Renal cortex interstitium (tissue), 11 donors: ENCODE results near the gene CAV1. TPM values are rescaled to one million over a fixed set of nuclear protein-coding genes. Genes with fewer than 3 reads are reported as not detected.

Source experiments
- DNase-seq, 11 donors: peaks; one replicate each; pipeline ENCODE4 v3.0.0-alpha.2; 2013; ENCODE audit warnings: low read depth in 9 of 11, low spot score in 4 of 11; ENCODE audit errors: extremely low read depth in 1 of 11
- polyA plus RNA-seq, 3 donors: library from polyadenylated mRNA; unstranded; fragments of 120-200 nt; gene quantifications; one replicate each; pipeline ENCODE4 v1.2.1, GENCODE V29; 2013; ENCODE audit not compliant: insufficient read length in 3 of 3

CAV1 gene
- polyA plus RNA-seq, 3 donors = 22.9 to 30.6 (median 24.1) TPM

DNA sequence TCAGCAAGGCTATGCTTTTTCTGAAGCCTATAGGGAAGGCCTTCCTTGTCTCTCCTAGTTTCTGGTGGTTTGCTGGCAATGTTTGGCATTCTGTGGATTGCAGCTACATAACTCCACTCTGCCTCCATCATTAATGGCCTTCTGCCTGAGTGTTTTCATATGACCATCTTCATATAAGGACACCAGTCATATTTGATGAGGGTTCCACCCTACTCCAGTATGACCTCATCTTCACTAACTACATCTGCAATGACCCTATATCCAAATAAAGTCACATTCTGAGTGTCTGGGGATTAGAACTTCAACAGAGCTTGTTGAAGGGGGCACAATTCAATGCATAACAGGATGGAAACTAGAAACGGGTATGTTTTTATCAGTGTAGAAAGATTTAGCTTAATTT lies 22.1 kb downstream of the CAV1 start:
- DNase-seq = no peak

DNA sequence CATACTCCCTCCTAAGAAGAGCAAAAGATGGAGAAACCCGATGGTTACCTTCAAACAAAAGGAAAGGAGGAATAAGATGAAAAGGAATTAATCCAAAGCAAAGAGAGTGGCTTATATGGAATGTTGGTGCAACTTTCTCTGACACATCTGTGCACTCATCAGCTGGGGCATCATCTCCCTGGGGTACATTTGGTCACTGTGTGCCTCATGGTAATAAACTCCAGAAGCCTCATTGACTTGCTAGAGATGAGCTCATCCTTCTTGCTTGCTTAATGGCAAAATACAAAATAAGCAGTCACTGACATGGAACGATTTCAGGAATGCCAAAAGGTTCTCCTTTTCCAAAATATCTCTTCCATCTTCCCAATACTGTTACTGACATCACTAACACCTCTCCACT lies 22.5 kb downstream of the CAV1 start:
- no peak for DNase-seq

DNA sequence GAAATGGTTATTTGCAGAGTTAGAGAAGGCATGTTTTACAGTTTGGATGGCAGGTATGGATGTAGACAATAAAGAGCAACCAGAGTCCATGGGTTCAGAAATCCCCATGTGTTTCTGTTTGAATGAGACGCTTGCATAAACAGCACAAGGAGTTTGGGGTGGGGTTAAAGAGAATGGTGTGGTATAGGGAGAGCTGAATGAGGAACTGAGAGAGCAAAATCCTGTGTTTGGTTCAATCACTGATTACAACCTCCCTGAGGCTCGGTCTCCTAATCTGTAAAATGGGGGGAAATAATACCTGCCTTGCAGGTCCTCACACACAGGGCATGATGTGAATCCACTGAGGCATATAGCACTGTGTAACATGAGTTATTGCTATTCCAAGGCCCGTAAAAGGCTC lies 23.7 kb downstream of the CAV1 start:
- DNase-seq = no peak

DNA sequence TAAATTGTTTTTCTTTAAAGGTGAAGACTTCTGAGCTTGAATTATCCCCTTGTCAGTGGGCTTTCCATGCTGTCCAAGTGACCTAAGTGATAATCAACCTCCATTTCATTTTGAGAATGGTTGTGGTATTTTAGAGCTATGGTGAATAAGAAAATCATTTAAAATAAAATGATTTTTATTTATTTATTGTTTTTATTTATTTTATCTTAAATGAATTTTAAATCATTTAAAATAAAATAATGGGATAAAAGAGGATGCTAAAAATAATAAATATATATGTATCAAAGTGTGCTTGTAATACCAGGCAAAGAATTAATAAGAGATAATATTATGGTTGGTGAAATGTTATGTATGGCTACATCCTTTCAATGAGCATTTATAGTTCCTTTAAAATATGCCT lies 24.5 kb downstream of the CAV1 start:
- no peak for DNase-seq

DNA sequence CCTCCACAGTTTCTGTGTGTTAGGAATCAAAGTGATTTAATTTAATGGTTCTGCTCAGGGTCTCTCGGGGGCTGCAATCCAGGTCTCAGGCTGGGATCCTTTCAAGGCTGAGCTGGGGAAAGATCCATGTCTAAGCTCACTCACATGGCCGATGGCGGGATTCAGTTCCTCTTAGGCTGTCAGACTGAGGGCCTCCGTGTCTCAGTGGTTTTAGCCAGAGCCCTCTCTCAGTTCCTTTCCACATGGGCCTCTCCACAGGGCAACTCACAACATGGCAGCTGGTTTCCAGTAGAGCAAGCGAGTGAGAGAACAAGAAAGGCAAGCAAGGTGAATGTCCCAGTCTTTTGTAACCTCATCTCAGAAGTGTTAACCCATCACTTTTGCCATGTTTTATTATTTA lies 26.9 kb downstream of the CAV1 start:
- no peak for DNase-seq

DNA sequence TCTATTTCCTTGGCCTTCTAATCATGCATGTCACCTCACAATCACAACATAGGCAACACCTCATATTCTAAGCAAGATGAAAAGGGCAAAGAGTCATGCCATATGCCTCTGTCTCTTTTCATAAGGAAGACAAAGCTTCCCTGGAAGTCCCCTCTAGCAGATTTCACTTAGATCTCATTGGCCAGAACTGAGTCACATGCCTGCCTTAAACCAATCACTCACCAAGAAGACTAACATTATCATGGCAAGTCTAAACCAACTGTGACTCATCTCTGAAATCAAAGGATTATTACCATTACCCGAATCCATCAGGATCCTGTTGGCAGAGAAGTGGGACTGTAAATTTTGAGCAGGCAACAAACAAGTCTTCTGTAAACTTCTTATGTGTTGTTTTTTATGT lies 27.8 kb downstream of the CAV1 start:
- no peak for DNase-seq

DNA sequence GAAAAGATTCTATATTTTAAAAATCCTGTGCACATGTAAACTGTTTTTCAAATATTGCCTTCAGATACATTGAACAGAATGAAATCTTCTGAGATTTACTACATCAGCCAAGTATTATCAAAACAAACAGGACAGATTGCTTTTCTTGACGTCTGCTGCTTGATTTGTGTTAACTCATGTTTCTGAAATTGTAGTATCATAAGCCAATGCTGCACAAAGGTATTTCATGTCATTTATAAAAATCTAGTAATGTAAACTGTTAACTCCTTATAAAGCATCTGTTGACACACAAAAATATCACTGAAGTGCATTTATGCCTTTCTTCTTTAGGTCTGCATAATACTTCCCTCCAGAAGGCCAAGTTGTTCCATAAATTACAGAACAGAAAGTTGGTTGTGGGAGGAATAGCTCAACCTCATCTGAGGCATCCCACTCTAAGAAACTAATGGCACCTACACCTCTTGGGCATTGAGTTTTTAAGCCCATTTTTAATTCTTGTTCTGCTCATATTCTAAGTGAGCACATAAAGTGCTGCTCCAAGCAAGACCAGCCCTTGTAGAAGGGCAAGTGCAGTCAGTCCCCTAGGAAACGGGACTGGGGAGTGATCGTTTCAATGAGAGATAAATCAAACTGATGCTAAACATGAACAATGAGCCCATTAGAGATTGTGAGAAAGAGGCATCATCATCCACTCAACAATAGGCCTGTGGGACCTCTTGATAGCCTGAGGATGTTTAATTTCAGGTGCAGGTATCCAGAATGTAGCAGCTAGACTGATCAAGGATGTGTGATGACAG lies 28.5 kb downstream of the CAV1 start:
- no peak for DNase-seq

DNA sequence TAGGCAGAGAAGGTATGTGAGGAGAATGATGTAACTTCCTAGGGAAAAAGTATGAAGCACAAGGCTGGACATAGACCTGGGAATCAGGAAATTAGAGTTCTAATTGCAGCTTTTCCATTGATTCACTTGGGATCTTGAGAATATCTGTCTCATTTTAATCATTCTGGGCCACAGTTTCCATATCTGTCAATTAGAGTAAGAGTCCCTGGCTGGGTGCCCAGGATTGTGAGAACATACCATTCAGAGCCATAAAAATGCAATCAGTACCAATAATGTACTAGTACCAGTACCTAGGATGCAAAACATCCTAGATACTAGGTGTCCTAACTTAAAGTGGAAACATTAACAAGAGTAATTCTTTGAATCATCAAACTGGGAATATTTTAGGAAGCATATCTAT lies 29.6 kb downstream of the CAV1 start:
- no peak for DNase-seq

DNA sequence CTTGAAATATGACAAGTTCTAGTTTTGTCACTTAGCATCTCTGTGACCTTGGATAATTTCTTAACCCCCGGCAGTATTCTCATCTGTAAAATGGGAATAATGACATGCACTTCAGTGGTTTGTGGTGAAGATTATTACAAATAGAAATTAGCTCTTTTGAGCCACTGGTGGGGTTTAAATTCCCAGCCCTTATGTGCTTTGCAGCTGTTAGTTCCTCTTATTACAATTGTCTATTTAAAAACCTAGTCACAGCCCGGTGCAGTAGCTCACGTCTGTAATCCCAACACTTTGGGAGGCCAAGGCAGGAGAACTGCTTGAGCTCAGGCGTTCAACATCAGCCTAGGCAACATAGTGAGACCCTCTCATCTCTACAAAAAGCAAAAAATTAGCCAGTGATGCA lies 30.1 kb downstream of the CAV1 start:
- no peak for DNase-seq

DNA sequence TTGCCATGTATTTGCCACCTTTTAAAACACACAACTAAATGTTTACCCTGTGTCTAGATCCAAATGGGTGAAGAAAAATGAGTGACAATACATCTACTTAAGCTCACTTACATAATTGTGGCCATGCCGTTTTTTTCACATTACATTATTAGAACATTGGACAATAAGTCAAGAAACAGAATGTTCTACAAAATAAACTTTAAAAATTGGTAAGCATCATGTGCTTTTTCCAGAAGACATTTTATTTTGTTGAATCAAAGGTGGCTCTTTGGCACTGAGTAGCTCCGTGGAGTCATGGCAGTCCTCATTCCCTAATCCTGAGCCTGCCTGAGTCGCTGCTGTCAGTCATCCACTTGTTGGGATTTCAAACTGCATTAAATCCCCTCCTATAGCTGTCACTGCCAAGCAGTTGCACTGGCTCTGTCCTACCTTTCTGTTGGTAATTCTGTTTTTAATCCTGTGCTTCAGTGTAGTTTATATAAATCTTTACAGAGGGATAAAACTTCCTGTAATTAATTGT lies 32.3 kb downstream of the CAV1 start:
- no peak for DNase-seq

DNA sequence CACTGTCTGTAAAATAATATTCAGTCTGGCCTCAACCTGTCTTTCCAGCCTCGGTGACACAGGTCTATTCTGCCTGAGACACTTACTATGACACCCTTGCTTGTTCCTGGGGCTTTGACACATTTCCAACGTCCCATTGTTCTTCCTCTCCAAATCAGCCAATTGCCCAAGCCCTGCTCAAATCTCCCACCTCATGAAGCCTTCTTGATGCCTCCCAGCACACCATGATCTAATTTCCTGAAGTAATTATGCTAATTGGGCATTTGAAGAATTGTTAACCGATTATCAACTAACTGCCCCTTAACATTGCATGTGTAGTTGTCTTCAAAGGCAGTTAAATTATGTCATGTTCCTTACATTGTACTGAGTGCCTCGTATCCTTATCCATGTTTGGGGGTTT lies 33.1 kb downstream of the CAV1 start:
- no peak for DNase-seq

DNA sequence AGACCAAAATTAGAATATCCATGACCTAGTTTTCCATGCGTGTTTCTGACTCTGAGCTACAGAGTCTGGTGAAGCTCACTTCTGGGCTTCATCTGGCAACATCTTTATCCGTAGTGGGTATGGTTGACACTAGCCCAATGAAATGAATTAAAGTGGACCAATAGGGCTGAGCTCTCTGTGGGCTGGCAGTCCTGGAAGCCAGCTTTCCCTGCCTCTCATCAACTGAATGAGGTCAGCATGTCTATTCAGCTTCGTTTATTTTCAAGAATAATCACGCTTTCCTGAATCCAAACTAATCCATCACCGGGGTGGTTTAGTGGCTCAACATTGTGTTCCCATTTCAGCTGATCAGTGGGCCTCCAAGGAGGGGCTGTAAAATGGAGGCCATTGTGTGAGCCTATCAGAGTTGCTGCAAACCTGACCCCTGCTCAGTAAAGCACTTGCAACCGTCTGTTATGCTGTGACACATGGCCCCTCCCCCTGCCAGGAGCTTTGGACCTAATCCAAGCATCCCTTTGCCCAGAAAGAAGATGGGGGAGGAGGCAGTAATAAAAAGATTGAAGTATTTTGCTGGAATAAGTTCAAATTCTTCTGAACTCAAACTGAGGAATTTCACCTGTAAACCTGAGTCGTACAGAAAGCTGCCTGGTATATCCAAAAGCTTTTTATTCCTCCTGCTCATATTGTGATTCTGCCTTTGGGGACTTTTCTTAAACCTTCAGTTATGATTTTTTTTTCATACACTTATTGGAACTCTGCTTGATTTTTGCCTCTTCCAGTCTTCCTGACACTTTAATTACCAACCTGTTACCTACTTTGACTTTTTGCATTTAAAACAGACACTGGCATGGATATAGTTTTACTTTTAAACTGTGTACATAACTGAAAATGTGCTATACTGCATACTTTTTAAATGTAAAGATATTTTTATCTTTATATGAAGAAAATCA lies 35.5 kb downstream of the CAV1 start:
- DNase-seq = no peak

DNA sequence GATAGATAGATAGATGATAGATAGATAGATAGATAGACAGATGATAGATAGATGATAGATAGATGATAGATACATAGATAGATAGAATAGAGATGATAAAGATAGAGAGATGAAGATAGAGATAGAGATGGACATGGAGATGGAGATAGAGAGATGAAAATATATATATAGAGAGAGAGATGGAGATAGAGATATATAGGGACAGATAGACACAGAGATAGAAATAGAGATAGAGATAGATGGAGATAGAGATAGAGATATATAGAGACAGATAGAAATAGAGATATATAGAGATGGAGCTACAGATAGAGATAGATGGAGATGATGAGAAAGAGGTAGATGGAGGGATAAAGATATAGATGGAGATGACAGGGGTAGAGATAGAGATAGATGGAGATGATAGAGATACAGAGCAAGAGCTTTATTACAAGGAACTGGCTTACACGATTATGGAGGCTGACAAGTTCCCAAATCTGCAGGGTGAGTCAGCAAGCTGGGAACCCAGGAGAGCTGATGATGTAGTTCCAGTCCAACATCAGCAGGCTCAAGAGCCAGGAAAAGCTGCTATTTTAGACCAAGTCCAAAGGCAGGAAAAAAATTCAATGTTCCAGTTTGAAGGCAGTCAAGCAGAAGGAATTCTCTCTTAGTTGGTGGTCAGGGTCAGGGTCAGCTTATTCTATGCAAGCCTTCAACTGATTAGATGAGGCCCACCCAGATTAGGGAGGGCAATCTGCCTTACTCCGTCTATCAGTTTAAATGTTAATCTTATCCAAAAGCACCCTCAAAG lies 37.1 kb downstream of the CAV1 start:
- DNase-seq = no peak

DNA sequence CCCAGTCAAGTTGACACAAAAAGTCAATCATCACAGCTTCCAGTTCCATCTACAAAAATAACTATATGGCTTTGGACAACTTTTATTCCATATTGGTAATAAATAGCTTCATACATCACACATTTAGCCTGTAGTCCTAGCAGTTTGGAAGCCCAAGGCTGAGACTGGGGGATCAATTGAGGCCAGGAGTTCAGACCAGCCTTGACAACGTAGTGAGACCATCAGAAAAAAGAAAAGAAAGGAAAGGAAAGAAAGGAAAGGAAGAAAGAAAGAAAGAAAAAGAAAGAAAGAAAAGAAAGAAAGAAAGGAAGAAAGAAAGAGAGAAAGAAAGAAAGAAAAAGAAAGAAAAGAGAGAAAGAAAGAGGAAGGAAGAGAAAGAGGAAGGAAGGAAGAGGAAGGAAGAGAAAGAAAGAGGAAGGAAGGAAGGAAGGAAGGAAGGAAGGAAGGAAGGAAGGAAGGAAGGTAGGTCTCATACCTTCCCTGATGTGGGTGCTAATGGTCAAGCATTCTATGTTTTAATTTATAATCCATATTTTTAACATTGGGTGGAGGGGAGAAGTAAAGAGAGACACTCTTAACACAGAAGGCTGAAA lies 37.8 kb downstream of the CAV1 start:
- DNase-seq = no peak

DNA sequence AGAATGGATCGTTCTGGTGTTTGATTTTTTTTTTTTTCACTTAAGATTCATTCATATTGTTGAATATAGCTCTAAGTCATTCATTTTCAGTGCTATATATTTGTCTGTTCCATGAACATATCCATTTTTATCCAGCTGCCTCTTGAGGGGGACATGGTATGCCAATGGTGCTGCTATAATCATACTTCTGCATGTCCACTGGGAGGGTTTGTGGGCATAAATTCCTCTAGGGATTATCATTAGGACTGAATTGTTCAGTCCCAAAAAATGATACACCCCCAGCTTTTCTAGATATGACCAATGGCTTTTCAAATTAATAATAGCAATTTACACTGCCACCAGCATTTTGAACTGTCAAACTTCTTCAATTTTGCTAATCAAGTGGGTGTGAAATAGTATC lies 41.1 kb downstream of the CAV1 start:
- DNase-seq = no peak

DNA sequence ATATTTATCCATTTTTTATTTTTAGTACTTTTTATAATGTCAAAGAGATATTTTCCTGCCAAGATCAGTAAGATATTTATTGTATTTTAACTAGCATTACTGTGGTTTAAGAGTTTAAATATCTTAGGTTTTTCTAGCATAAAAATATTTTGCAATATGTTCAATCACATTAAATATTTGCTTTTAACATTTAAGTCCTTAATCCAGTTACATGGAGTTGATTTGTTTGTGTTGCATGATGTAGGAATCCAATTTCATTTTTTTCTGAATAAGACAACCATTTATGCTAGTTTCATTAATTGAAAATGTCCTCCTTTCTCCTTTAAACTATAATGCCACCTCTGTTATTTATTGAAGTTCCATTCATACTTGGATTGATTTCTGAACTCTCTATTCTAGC lies 41.8 kb downstream of the CAV1 start:
- no peak for DNase-seq

DNA sequence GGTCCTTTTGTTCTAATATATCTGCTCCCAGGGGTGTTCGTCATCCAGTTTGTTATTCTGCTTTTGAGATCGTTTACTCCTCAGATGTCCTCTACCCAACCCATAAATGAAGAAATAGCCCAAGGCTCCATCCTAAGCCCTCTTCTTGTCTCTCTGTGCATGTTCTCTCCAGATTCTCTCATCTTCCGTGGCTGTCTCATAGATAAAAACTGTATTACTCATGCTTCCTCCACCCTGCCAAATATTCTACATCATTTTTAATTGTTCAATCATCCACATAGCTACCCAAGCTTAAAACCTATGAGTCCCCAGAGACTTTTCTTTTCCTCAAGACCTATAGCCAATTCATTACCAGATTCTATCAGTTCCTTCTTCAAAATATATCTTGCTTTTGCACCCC lies 44.9 kb downstream of the CAV1 start:
- DNase-seq = no peak

DNA sequence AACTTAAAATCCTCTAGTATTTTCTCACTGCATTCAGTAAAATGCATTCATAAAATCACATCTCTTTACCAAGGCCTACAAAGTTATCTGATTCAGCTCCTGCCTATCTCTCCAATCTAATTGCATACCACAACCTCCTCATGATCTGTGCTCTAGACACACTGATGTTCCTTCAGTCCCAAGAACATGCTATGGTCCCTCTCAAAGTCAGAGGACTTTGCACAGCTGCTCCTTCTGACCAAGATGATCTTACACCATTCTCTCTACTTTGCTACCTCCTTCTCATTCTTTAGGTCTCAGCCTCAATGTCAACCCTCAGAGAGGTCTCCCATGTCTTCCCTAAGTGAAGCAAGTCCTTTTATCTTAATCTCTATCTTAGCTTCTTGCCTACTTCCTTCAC lies 45.5 kb downstream of the CAV1 start:
- no peak for DNase-seq

DNA sequence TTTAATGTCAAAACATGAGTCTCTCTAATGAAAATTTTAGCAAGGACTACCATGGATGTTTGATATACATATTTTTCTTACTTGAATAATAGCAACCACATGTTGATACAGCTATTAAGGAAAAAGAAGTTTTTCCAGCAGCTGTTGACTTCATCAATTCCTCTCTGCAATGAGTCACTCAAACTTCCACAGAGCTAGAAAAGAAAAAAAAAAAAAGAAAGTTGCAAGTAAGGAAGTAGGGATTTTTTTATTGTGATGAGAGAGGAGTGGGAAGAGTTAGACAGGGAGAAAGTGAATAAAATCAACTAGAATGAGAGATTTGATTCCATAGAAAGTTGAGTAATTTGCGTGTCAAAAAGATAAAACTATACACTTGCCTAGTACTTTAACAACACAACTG lies 46.2 kb downstream of the CAV1 start:
- DNase-seq = no peak
